Hepatic stellate cell (primary cell): ENCODE data around the gene SMURF1.

Source experiments
- DNase-seq: peaks from one replicate; pipeline ENCODE4 v3.0.0; 2011; ENCODE audit warnings: low spot score

SMURF1 gene

GRCh38 chr7:99098286-99098823 lies 45.6 kb downstream of the SMURF1 start:
- no peak for DNase-seq

DNA sequence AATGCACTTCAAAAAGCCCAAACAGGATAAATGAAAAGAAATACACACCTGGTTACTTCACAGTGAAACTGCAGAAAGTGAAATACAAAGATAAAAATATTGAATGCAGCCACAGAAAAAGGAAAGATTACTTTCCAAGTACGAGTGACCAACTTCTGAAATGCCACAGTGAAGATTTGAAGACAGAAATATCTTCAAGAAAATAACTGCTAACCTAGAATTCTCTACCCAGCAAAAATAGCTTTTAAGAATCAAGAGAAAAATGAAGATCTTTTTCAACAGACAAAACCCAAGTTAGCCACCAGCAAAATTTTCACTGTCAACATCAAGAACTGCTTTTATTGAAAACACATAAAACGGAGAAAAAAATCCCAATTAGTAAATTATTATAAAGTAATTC lies 46.2 kb downstream of the SMURF1 start:
- DNase-seq: no peak

DNA sequence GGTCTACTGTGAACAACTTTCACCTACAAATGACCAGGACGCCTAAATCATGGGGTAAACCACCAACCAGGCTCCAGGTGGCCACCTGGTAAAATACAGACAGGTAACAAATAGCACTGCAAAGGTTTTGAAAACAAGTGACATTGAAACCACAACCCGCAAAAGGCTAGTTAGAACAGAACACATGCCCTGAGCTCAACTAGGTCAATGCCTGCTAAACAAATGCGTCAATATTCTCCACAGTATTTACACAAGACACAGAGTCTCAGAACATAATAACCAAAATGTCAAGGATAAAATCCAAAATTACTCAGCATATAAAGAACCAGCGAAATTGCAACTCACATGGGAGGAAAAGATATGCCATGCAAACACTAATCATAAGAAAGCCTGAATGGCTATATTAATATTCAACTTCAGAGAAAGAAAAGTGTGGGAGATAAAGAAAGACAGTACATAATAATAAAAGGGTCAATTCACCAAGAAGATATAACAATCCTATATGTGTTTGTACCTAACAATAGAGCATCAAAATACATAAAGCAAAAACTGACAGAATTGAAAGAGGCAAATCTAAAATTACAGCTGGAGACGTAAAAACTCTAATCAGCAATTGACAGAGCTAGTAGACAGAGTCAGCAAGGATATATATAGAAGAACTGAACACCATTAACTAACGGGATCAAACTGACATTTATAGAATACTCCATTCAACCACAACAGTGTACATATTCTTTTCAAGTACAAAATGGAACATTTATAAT lies 47.6 kb downstream of the SMURF1 start:
- no peak for DNase-seq

DNA sequence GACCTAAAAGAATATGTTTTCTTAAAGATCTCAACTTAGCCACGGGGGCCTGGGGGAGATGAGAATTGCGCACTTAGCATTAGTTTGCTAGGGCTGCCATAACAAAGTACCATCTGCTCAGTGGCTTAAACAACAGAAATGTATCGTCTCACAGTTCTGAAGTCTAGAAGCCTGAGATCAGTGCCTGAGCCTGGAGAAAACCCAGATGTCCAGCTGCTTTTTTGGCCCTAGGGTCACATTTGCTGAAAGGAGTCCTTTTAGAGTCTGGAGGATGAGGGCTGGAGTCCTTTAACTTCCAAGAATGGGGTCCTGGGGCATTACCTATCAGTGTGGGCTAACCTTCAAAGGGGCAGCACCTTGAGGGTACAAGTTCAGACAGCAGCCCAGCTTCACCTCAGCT lies 48.2 kb downstream of the SMURF1 start:
- DNase-seq: no peak

- DNase-seq: no peak
Measured at GRCh38 chr7:99094401-99094800, 49.5 kb downstream of the SMURF1 start.

- DNase-seq: no peak
Measured at GRCh38 chr7:99092064-99092720, 51.7 kb downstream of the SMURF1 start.

DNA sequence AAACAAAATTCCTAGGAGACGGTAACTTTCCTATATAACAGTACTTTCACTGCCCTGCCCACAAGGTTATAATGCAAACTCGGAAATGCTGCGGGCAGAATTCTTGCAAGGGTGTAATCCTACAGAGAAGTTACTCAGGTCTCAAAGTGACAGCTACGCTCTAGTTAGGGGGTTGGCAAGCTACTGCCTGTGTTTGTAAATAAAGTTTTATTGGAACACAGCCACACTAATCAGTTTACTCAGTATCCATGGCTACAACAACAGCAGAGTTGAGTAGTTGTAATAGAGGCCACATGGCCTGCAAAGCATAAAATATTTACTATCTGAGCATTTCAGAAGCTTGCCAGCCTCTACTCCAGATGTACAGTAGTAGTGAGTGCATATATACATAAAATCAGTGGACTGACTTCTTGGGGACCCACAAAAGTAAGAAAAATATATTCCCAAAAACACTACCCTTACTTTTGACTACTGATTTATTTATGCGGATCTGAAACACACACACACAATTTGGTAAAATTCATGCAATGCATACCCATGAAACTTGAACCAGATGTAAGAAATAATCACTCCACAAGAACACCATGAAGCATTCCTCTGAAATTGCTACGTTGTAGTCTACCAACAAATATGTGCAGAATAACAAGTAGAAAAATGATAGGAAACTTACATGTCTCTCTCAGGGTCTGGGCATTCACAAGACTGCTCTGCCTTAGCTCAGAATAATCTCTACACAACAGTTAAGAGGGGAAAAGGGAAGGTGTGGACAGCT lies 53.0 kb downstream of the SMURF1 start:
- DNase-seq: no peak

GRCh38 chr7:99089914-99090629 lies 53.8 kb downstream of the SMURF1 start:
- DNase-seq: no peak

GRCh38 chr7:99086944-99087343 lies 57.0 kb downstream of the SMURF1 start:
- DNase-seq: no peak

- DNase-seq: no peak
Measured at GRCh38 chr7:99086532-99086931, 57.4 kb downstream of the SMURF1 start.

DNA sequence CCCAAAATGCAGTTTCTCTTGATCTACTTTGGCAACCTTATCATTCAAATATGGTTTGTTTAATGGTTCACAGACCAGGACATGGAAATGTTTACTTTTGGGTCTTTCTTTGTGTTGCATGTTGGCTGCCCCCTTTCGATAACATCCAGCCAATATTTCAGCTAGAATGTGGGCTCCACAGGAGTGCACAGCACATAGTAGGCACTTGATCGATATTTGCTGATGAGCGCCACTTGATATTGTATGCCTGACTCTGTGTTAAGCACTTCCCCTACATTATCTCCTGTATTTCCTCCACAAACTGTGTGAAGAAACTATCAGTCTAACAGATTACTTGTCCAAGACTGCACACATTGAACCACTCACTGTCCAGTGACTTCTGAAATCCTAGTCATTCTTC lies 60.2 kb downstream of the SMURF1 start:
- no peak for DNase-seq

- no peak for DNase-seq
Measured at GRCh38 chr7:99083068-99083651, 60.7 kb downstream of the SMURF1 start.

DNA sequence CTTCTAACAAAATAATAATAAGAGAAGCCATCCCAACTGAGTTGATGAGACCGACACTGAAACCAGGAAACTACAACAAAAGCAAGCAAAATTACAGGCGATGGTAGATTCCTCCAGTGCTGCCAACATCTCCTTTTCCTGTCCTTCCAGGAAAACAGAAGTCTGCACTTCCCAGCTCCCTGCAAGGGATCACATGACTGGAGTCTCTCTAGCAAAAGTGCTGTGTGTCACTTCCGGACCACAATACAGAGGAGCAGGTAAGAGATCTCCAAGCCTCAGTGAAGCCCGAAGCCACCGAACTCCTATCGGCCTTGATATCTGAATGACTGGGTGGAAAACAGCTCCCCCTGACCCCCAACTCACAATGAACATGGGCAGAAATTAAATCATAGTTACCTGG lies 63.2 kb downstream of the SMURF1 start:
- no peak for DNase-seq

GRCh38 chr7:99079104-99079503 lies 64.8 kb downstream of the SMURF1 start:
- peak; percentile 21 for DNase-seq

DNA sequence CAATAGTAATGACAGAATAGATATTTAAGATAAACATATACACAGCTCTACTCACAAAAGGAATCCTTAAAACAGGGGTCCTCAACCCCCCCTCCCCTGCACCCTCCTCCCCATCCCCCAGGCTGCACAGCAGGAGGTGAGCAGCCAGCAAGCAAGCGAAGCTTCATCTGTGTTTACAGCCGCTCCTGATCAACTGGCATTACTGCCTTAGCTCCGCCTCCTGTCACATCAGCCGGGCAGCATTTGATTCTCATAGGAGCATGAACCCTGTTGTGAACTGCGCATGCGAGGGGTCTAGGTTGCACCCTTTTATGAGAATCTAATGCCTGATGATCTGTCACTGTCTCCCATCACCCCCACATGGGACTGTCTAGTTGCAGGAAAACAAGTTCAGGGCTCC lies 65.5 kb downstream of the SMURF1 start:
- no peak for DNase-seq

GRCh38 chr7:99076615-99077014 lies 67.3 kb downstream of the SMURF1 start:
- DNase-seq: no peak

DNA sequence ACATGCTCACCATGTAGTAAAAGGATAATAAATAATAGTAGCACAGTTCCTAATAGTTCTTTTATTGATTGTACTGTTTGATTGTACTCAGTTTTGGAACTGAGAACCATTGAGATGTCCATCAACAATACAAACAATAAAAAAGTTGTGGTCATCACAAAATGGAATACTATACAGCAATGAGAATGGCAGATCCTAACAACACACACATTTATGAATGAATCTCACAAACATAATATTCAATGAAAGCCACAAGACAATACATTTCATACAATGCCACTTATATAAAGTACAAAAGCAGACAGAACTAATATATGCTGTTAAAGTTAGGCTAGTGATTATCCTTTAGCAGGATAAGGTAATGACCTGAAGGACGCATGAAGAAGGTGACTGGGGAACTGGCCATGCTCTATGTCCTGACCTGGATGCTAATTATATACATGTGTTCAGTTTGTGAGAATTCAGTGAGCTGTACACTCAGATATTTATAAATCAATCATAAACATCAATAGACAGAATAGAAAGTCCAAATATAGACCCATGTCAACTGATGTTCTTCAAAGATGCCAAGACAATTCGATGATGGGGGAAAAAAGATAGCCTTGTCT lies 70.0 kb downstream of the SMURF1 start:
- DNase-seq: no peak

DNA sequence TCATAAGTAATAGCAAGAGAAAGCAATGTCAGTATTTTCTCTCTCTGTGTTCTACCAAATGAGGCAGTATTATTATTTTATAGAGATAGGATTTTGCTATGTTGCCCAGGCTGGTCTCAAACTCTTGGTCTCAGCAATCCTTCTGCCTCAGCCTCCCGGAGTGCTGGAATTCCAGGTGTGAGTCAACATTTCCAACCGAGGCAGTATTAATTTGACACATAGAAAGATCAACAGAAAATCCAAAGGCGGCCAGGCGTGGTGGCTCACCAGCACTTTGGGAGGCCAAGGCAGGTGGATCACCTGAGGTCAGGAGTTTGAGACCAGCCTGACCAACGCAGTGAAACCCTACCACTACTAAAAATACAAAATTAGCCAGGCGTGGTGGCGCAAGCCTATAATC lies 71.8 kb downstream of the SMURF1 start:
- no peak for DNase-seq

- no peak for DNase-seq
Measured at GRCh38 chr7:99070361-99070760, 73.5 kb downstream of the SMURF1 start.

DNA sequence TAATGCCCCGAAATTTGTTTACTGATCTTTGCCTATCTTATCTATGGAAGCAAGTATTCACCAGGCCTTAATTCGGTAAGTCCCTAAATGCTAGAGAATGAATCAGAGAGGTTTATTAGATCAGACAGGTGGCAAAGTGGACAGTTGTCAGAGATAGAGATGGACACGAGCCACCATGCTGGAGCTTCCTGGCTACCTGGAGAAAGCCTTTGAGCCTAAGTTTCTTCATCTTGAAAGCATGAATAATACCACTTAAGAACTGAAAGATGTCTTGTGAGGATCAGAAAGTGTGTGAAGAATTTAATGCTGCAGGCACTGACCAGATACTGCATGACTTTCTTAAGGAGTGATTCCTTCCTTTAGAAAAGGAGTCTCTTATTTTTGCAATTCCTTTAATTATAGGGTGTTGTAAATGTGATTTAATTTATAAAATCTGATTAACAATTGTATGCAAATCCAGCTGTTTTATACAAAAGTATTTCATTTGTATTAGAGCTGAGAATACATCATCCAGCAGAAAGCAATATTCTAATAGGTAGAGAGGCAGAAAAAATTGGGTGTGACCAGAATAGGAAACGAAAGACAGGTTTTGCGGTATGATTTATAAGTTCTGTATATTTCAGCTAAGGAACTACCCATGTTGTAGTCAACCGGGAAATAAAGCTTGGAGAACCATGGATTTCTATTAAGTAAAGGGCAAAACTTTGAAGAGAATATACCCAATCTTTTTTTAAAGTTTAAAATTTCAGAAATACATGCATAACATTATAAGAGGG lies 82.7 kb downstream of the SMURF1 start:
- DNase-seq: no peak

DNA sequence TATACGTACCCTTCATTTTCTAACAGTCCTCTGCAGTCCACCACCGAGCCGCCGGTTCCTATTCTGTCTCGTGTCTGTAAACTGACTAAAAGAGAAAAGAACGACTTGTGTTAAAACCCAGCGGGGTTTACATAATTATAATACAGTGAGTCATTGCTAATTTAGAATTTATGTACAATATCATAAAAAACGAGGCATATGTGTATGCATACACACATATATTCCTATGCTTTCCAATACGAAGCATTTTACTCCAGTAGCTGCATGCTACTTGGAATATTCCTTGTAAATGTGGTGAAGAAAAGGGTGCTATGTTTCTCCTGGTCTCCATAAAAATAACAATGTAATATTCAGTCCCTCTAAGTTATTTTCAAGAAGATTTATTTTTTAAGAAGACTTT lies 89.1 kb downstream of the SMURF1 start:
- DNase-seq: no peak
